Middle frontal gyrus (tissue), 1 donor: Measurements from ENCODE around the gene PKD2.
"Not testable (repeated sequence)": the region's sequence is repeated elsewhere in the genome, so short reads cannot be mapped to it uniquely, and the experiment has no call there.

ENCODE experiments used
- DNase-seq: peaks from one replicate; pipeline ENCODE4 v3.0.0-alpha.2; 2015; ENCODE audit warnings: low spot score; ENCODE audit errors: extremely low spot score

The PKD2 gene

GRCh38 chr4:88063634-88064296 is 56.3 kb downstream of the PKD2 start:
- DNase-seq: no peak

- DNase-seq: no peak
These were observed 57.0 kb downstream of the PKD2 start for GRCh38 chr4:88064410-88064809.

DNA sequence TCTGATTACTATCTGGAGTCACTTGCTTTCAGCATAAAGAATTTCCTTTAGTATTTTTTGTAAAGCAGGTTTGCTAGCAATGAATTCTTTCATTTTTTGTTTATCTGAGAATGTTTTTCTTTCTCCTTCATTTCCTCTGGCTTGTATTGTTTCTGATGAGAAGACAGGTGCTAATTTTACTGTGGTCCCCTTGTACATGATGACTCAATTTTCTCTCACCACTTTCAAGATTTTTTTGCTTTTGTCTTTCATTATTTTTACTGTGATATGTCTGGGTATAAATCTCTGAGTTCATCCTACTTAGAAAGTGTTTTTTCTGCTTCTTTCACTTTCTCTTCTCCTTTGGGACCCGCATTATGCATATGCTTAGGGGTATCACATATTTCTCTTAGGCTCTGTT is 62.6 kb downstream of the PKD2 start:
- no peak for DNase-seq

GRCh38 chr4:88075336-88075735 is 67.9 kb downstream of the PKD2 start:
- DNase-seq: no peak

DNA sequence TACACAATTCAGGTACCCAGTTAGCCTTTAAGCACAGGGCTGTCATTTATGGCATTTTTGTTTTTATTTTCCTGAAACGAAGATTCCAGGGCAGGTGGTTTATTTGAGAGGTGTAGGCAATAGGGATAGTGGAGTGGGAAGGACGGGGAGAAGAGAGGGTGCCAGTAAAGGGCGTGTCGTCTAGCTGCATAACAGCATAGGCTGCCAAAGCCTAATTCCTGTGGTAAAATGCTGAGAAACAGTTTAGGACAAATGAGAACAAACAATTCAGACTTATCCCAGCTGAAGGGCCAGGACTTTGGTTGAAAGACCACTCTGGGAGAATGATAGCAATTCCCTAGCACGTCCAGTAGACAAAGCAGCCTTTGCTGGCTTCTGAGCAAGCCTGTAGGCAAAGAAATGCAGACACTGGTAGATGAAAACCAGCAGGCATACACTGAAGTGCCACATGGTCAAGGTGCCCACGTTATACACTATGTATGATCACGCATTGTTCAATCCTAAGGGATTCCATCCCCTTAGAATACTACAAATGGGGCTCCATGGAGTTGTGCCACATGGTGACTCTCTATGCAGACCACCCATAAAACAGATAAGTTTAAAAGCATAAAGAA is 70.6 kb downstream of the PKD2 start:
- DNase-seq: no peak

- DNase-seq: no peak
These were observed 71.1 kb downstream of the PKD2 start for GRCh38 chr4:88078579-88078978.

- no peak for DNase-seq
These were observed 73.2 kb downstream of the PKD2 start for GRCh38 chr4:88080626-88081025.

- DNase-seq: no peak
These were observed 79.6 kb downstream of the PKD2 start for GRCh38 chr4:88087004-88087403.

GRCh38 chr4:88090898-88091297 is 83.5 kb downstream of the PKD2 start:
- no peak for DNase-seq

- no peak for DNase-seq
These were observed 83.9 kb downstream of the PKD2 start for GRCh38 chr4:88091378-88091777.

- DNase-seq: no peak
These were observed 86.4 kb downstream of the PKD2 start for GRCh38 chr4:88093874-88094273.

DNA sequence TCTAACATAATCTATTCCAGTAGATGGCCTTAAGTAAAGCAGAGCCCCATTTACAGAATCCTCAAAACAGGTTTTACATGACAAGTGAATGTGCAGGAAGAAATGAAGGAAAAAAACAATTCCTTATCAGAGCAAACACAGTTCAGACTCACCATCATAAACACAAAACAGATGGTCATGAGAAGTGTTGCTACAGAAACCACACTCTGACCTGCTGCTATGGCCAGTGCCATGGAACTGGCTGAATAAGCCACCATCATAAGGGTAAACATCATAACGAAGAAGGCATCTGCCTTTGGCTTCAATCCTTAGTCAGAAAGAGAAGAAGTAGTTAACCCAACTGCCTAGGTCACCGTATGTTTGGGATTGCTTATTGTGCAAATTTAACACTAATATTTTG is 89.9 kb downstream of the PKD2 start:
- DNase-seq: no peak

GRCh38 chr4:88097781-88098180 is 90.3 kb downstream of the PKD2 start:
- no peak for DNase-seq

DNA sequence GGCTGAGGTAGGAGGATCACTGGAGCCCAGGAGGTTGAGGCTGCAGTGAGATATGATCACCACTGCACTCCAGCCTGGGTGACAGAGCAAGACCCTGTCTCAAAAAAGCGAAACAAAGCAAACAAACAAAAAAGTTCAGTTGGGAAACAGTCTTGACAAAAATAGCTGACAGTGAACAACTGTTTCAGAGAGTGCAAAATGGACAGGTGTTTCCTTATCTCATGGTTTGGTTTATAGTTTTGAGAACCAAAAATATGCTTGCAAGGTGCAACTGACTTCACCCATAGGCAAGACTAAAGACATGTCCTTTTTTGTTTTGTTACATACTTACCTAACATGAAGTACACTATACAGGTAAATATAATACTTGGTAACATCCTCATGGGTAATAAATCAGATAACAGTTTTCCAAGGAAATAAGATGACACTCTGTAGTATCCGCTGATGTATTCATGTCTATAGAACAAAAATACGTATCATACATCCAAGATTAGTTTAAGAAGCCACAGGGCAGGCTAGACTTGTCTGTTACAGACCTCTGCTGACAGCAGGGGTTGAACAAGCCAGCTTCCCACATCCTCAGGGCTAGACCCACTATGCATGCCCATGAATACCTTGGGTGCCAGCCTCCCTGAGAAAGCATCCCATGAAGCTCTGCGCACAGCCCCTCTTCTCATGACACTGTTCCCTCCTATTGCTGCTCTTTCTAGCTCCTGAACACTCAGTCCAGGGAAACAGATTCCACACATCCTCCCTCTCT is 91.7 kb downstream of the PKD2 start:
- no peak for DNase-seq

DNA sequence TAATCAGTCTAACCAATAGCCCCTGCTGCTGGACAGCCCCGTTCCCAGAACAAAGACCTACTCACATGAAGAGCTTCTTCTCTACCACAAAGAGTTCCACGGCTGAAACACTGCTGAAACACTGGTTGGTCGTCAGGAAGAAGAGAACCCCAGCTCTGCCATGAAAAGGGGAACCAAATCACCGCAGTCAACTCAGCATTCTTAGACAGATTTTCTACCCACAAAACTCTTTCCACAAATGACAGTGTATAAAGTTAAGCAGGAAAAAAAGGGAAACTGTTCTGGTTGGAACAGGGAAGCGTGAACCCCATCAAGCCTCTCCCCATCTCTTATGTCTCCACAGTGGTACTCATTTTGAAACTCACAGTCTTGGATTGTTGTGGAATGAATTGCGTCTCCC is 93.7 kb downstream of the PKD2 start:
- no peak for DNase-seq

DNA sequence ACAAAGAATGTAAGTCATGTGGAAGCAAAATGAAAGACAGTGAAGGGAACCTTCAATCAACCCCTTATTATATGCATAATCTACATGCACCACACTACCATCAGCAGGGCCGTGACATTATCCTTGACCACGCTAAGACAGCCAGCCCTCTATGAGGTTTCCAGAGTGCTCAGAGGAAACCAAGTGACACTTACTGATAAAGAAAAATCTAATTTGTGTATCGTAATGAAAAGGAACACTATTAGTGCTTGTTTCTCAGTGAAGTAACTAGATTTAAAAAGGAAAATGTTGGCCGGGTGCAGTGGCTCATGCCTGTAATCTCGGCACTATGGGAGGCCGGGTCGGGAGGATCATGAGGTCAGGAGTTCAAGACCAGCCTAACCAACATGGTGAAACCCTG is 94.6 kb downstream of the PKD2 start:
- DNase-seq: no peak

GRCh38 chr4:88104902-88105610 is 97.6 kb downstream of the PKD2 start:
- no peak for DNase-seq

- no peak for DNase-seq
These were observed 98.8 kb downstream of the PKD2 start for GRCh38 chr4:88106205-88106604.

- no peak for DNase-seq
These were observed 100.1 kb downstream of the PKD2 start for GRCh38 chr4:88107406-88108107.

GRCh38 chr4:88108108-88108465 is 100.7 kb downstream of the PKD2 start:
- DNase-seq: not testable (repeated sequence)

DNA sequence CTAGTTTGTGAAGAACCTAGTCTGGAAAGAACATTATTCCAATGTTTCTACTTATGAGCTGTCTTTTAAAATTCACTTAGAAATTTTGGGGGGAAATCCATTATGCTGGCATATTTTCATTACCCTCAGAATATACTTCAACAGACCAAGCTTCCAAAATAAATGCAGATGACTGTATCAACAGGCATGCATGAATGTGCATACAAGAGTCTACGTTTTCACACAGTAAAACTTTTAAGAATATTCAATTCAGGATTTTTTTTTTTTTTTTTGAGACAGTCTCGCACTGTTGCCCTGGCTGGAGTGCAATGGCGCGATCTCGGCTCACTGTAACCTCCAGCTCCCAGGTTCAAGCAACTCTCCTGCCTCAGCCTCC is 101.3 kb downstream of the PKD2 start:
- no peak for DNase-seq
